HG03135 (cell line): ENCODE measurements around the gene LILRA5.
"Not testable (repeated sequence)": the region's sequence is repeated elsewhere in the genome, so short reads cannot be mapped to it uniquely, and the experiment has no call there.

Source experiments
- ATAC-seq: cut with Tn5 transposase; IDR thresholded peaks from one replicate; pipeline ENCODE4 v1.9.1; 2021; ENCODE audit warnings: mild to moderate bottlenecking, moderate library complexity; ENCODE audit not compliant: unreplicated experiment

The LILRA5 gene

GRCh38 chr19:54307389-54308020 is 5.5 kb downstream of the LILRA5 start:
- ATAC-seq, result no peak

- no peak for ATAC-seq
Observed at GRCh38 chr19:54305141-54305540, 7.8 kb downstream of the LILRA5 start.

GRCh38 chr19:54302257-54302656 is 10.7 kb downstream of the LILRA5 start:
- no peak for ATAC-seq

GRCh38 chr19:54299515-54299914 is 13.5 kb downstream of the LILRA5 start:
- ATAC-seq, result no peak

- no peak for ATAC-seq
Observed at GRCh38 chr19:54299126-54299498, 13.9 kb downstream of the LILRA5 start.

GRCh38 chr19:54298357-54299125 is 14.4 kb downstream of the LILRA5 start:
- ATAC-seq, result no peak

- ATAC-seq, result no peak
Observed at GRCh38 chr19:54297759-54298305, 15.1 kb downstream of the LILRA5 start.

- no peak for ATAC-seq
Observed at GRCh38 chr19:54294539-54294938, 18.4 kb downstream of the LILRA5 start.

- not testable (repeated sequence) for ATAC-seq
Observed at GRCh38 chr19:54289160-54289559, 23.8 kb downstream of the LILRA5 start.

GRCh38 chr19:54287456-54287855 is 25.5 kb downstream of the LILRA5 start:
- ATAC-seq, result no peak

GRCh38 chr19:54286283-54286682 is 26.7 kb downstream of the LILRA5 start:
- not testable (repeated sequence) for ATAC-seq

- ATAC-seq, result not testable (repeated sequence)
Observed at GRCh38 chr19:54285427-54286056, 27.4 kb downstream of the LILRA5 start.

- no peak for ATAC-seq
Observed at GRCh38 chr19:54282686-54283470, 30.1 kb downstream of the LILRA5 start.

- ATAC-seq, result not testable (repeated sequence)
Observed at GRCh38 chr19:54281729-54282075, 31.3 kb downstream of the LILRA5 start.

GRCh38 chr19:54281007-54281728 is 31.8 kb downstream of the LILRA5 start, which contains the start of gene LILRB2:
Gene LILRB2 (minus strand): TSS chr19:54281110. CDS start chr19:54280496, 614 bp downstream.
- ATAC-seq, result no peak

- not testable (repeated sequence) for ATAC-seq
Observed at GRCh38 chr19:54280441-54280840, 32.5 kb downstream of the LILRA5 start.

- not testable (repeated sequence) for ATAC-seq
Observed at GRCh38 chr19:54280025-54280424, 32.9 kb downstream of the LILRA5 start.

- ATAC-seq, result no peak
Observed at GRCh38 chr19:54279406-54279962, 33.5 kb downstream of the LILRA5 start.

- not testable (repeated sequence) for ATAC-seq
Observed at GRCh38 chr19:54278571-54279195, 34.3 kb downstream of the LILRA5 start.
